Ishikawa (cell line): ENCODE results near the gene CKMT1A.

Experiments used
- CEBPB ChIP-seq: IDR thresholded peaks from 2 replicates; pipeline ENCODE4 v1.6.1; 2012
- EP300 ChIP-seq: IDR thresholded peaks from 2 replicates; pipeline ENCODE4 v1.6.1; 2012; ENCODE audit warnings: borderline replicate concordance
- MAX ChIP-seq: IDR thresholded peaks from 2 replicates; pipeline ENCODE4 v1.6.1; 2012
- NFIC ChIP-seq: IDR thresholded peaks from 2 replicates; pipeline ENCODE4 v1.6.1; 2012
- TAF1 ChIP-seq: IDR thresholded peaks from 2 replicates; pipeline ENCODE4 v1.6.1; 2012; ENCODE audit warnings: low read depth, mild to moderate bottlenecking
- TEAD4 ChIP-seq: IDR thresholded peaks from 2 replicates; pipeline ENCODE4 v1.6.1; 2012
- YY1 ChIP-seq: IDR thresholded peaks from 2 replicates; pipeline ENCODE4 v1.6.1; 2012; ENCODE audit warnings: low read depth

- no peak for TF ChIP-seq YY1
- TF ChIP-seq TAF1 = no peak
- TF ChIP-seq EP300 = no peak
- TF ChIP-seq MAX = no peak
- TF ChIP-seq CEBPB = no peak
- TF ChIP-seq NFIC = no peak
- no peak for TF ChIP-seq TEAD4
Observed at GRCh38 chr15:43648649-43649429, 44.8 kb upstream of the CKMT1A start, which contains the start of gene CATSPER2.
